ENCODE measurements around the gene ETHE1. TPM values are rescaled to one million over a fixed set of nuclear protein-coding genes. Genes with fewer than 3 reads are reported as not detected.

The ETHE1 gene
- total RNA-seq, 2 donors from 2014 or later = 32.8 to 122 TPM

DNA sequence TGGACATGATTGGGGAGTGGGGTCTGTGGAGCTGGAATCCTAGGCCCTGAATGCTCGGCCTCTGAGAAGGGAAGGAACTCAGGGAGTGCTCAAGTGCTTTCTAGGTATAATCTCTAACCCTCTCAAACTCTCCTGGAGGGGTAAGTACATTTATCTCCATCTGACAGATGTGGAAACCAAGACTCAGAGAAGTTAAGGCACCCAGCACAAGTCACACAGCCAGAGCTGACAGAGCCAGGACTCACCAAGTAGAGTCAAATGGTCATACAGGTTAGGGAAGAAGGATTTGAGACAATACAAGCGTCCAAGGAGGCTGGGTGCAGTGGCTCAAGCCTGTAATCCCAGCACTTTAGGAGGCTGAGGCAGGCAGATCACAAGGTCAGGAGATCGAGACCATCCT is 48.7 kb downstream of the ETHE1 start:
- no peak for DNase-seq (ENCODE audit: low spot score)
- 97% methylated on average over 3 of the region's 3 CpGs for WGBS
- H3K27me3 ChIP-seq (replicated peaks; ENCODE audit: insufficient read depth) = no peaks in the 10 kb centered on the region
- H3K27ac ChIP-seq = no peak overlapping the region
- TF ChIP-seq POLR2AphosphoS5 (IDR thresholded peaks at IDR 0.05) (no peak), POLR2A (IDR thresholded peaks at IDR 0.05) (no peak)
- TF ChIP-seq, protein P1, sequence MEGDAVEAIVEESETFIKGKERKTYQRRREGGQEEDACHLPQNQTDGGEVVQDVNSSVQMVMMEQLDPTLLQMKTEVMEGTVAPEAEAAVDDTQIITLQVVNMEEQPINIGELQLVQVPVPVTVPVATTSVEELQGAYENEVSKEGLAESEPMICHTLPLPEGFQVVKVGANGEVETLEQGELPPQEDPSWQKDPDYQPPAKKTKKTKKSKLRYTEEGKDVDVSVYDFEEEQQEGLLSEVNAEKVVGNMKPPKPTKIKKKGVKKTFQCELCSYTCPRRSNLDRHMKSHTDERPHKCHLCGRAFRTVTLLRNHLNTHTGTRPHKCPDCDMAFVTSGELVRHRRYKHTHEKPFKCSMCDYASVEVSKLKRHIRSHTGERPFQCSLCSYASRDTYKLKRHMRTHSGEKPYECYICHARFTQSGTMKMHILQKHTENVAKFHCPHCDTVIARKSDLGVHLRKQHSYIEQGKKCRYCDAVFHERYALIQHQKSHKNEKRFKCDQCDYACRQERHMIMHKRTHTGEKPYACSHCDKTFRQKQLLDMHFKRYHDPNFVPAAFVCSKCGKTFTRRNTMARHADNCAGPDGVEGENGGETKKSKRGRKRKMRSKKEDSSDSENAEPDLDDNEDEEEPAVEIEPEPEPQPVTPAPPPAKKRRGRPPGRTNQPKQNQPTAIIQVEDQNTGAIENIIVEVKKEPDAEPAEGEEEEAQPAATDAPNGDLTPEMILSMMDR (IDR thresholded peaks at IDR 0.05) = no peak
- H3K4me3 ChIP-seq = no peak overlapping the region
- no peaks in the 10 kb centered on the region for H3K9me3 ChIP-seq
- no peaks in the 10 kb centered on the region for H3K4me1 ChIP-seq (replicated peaks)
- intact Hi-C loops (cut with DNase I) = no loop called here
- H3K36me3 ChIP-seq = no peaks in the 10 kb centered on the region

DNA sequence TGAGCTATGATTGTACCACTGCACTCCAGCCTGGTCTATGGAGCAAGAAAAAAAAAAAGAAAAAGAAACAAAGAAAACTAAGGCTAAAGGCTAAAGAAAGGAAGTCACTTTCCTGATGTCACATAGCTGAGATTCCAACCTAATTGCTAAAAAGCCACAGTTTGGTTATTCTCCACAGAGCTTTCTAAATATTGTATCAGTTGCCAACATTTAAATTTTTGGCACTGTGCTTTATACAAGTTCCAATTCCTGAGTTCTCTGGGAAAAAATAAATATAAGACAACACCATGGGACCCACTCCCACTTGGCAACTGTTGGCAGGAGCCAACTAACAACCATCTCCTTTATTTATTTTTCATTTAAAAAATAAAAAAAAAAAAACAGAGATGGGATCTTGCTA is 50.4 kb downstream of the ETHE1 start:
- intact Hi-C loops (cut with DNase I) = no loop called here
- TF ChIP-seq POLR2A (IDR thresholded peaks at IDR 0.05) (no peak), POLR2AphosphoS5 (IDR thresholded peaks at IDR 0.05) (no peak)
- TF ChIP-seq, protein P1 (IDR thresholded peaks at IDR 0.05) = no peak
- DNase-seq (ENCODE audit: low spot score) = no peak
- Histone ChIP-seq H3K27me3 (replicated peaks; ENCODE audit: insufficient read depth) (no peaks in the 10 kb centered on the region), H3K27ac (no peak overlapping the region), H3K9me3 (no peaks in the 10 kb centered on the region), H3K4me1 (replicated peaks) (no peaks in the 10 kb centered on the region), H3K4me3 (no peak overlapping the region), H3K36me3 (no peaks in the 10 kb centered on the region)

DNA sequence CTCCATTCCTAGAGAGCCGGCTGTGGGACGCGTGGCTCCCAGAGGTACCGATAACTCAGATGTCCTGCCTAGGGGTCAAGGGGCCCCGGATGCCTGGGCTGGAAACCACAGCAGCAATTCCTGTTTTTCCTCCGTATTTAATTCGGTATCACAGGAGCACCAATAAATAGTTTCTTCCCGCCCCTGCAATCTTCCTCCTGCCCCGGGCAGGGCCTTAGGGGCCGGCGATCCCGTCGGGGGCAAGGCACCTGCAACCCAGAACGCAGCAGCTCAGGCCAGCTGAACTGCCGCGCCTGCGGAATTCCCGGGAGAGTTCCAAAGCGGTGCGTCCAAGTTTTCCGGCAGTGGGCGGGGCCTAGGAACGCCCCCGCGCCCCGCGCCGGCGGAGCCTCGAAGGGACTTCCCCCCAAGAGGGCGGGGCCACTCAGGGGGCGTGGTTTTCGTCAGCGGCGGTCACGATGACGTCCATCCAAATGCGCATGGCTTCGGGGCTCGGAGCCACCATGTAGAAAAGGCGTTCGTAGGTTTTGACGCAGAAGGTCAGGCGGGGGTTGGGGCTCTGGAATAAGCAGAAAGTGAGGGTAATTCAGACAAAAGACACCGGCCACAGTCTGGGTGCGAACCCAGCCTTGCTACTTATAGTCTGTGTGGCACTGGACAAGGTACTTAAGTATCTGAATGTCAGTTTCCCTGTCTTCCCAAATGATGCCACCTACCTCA is 51.9 kb downstream of the ETHE1 start:
- intact Hi-C loops (cut with DNase I) = no loop called here
- H3K27ac ChIP-seq = peak overlapping the region; percentile 58 to 84
- no peaks in the 10 kb centered on the region for H3K36me3 ChIP-seq
- H3K4me3 ChIP-seq = peak overlapping the region in 1 of 2 donors; percentile 29
- DNase-seq (ENCODE audit: low spot score) = peak; percentile 92
- no peaks in the 10 kb centered on the region for H3K4me1 ChIP-seq (replicated peaks)
- no peaks in the 10 kb centered on the region for H3K27me3 ChIP-seq (replicated peaks; ENCODE audit: insufficient read depth)
- 12% methylated on average over 30 of the region's 46 CpGs for WGBS
- peak; percentile 74 for TF ChIP-seq POLR2A (IDR thresholded peaks at IDR 0.05)
- TF ChIP-seq POLR2AphosphoS5 (IDR thresholded peaks at IDR 0.05) = peak; percentile 97
- TF ChIP-seq, protein P1 (IDR thresholded peaks at IDR 0.05) = no peak
- no peaks in the 10 kb centered on the region for H3K9me3 ChIP-seq

GRCh38 chr19:43474487-43474886 is 52.5 kb downstream of the ETHE1 start:
- 82% methylated on average over 4 of the region's 4 CpGs for WGBS
- peak overlapping the region in 1 of 2 donors; percentile 29 for H3K4me3 ChIP-seq

More at GRCh38 chr19:43474487-43474886, 52.5 kb downstream of the ETHE1 start:
- TF ChIP-seq POLR2A (IDR thresholded peaks at IDR 0.05) = no peak
- TF ChIP-seq, protein P1 (IDR thresholded peaks at IDR 0.05) = no peak
- no peak for TF ChIP-seq POLR2AphosphoS5 (IDR thresholded peaks at IDR 0.05)
- H3K27me3 ChIP-seq (replicated peaks; ENCODE audit: insufficient read depth) = no peaks in the 10 kb centered on the region
- H3K9me3 ChIP-seq = no peaks in the 10 kb centered on the region
- no peaks in the 10 kb centered on the region for H3K36me3 ChIP-seq
- H3K27ac ChIP-seq = peak overlapping the region; percentile 58 to 84
- no peak for DNase-seq (ENCODE audit: low spot score)
- H3K4me1 ChIP-seq (replicated peaks) = no peaks in the 10 kb centered on the region
- intact Hi-C loops (cut with DNase I) = no loop called here
